Liver (tissue), 9 donors: ENCODE data around the gene METTL8. TPM values are rescaled to one million over a fixed set of nuclear protein-coding genes. Genes with fewer than 3 reads are reported as not detected.

Experiments
- DNase-seq: peaks from one replicate; pipeline ENCODE4 v3.0.0-alpha.2; 2017; ENCODE audit warnings: low spot score
- H3K27ac ChIP-seq, 2 donors: one replicate each; pipeline ENCODE4 v1.7.0; 2013; ENCODE audit warnings: inconsistent platforms in 2 of 2, low read length in 2 of 2, control low read depth in 1 of 2, low read depth in 1 of 2, mild to moderate bottlenecking in 1 of 2
- H3K27me3 ChIP-seq, 4 donors: one replicate each; pipeline versions ENCODE4 v1.6.1 to v1.7.0; 2013; ENCODE audit warnings: low read length in 3 of 4, inconsistent platforms in 1 of 4, mild to moderate bottlenecking in 1 of 4, moderate library complexity in 1 of 4; ENCODE audit not compliant: control insufficient read depth in 4 of 4, insufficient read depth in 4 of 4
- H3K36me3 ChIP-seq, 4 donors: one replicate each; pipeline versions ENCODE4 v1.6.1 to v1.7.0; 2013; ENCODE audit warnings: low read length in 3 of 4, mild to moderate bottlenecking in 3 of 4, low read depth in 1 of 4, moderate library complexity in 1 of 4; ENCODE audit not compliant: control insufficient read depth in 4 of 4, insufficient read depth in 3 of 4
- H3K4me1 ChIP-seq, 4 donors: one replicate each; pipeline versions ENCODE4 v1.6.1 to v1.7.0; 2013; ENCODE audit warnings: low read length in 3 of 4, mild to moderate bottlenecking in 3 of 4, moderate library complexity in 1 of 4; ENCODE audit not compliant: control insufficient read depth in 4 of 4, insufficient read depth in 4 of 4
- H3K4me3 ChIP-seq, 3 donors: one replicate each; pipeline versions ENCODE4 v1.6.1 to v1.7.0; 2013; ENCODE audit warnings: low read length in 3 of 3, control low read depth in 1 of 3, low read depth in 1 of 3, mild to moderate bottlenecking in 1 of 3
- H3K9ac ChIP-seq, 2 donors: one replicate each; pipeline ENCODE4 v1.7.0; 2013; ENCODE audit warnings: low read length in 2 of 2, mild to moderate bottlenecking in 2 of 2, moderate library complexity in 2 of 2, control low read depth in 1 of 2, low read depth in 1 of 2
- H3K9me3 ChIP-seq, 4 donors: one replicate each; pipeline versions ENCODE4 v1.6.1 to v1.7.0; 2013; ENCODE audit warnings: low read length in 3 of 4; ENCODE audit not compliant: control insufficient read depth in 4 of 4
- ATF3 ChIP-seq: IDR thresholded peaks from 2 replicates; pipeline ENCODE4 v1.6.1; 2016; ENCODE audit warnings: antibody characterized with exemption
- CTCF ChIP-seq: fragments of 150-350 bp; IDR thresholded peaks from 2 replicates; pipeline ENCODE4 v1.5.1; 2017; ENCODE audit warnings: improper control_type of control experiment, low read depth, low read length; ENCODE audit not compliant: missing input control
- EGR1 ChIP-seq, 2 donors: IDR thresholded peaks; 2 replicates each; pipeline ENCODE4 v1.6.1; 2016 to 2018; ENCODE audit warnings: antibody characterized with exemption in 2 of 2, low read depth in 2 of 2
- FOXA1 ChIP-seq: IDR thresholded peaks from 2 replicates; pipeline ENCODE4 v1.6.1; 2016; ENCODE audit warnings: antibody characterized with exemption
- FOXA2 ChIP-seq: IDR thresholded peaks from 2 replicates; pipeline ENCODE4 v1.6.1; 2016; ENCODE audit warnings: antibody characterized with exemption
- GABPA ChIP-seq, 2 donors: IDR thresholded peaks in 1 of 2; conservative IDR thresholded peaks in 1 of 2; 2 replicates each; pipeline ENCODE4 v1.6.1; 2016; ENCODE audit warnings: antibody characterized with exemption in 2 of 2, mild to moderate bottlenecking in 1 of 2, moderate library complexity in 1 of 2
- HNF4A ChIP-seq, 2 donors: conservative IDR thresholded peaks; 2 replicates each; pipeline ENCODE4 v1.6.1; 2016; ENCODE audit warnings: antibody characterized with exemption in 2 of 2, mild to moderate bottlenecking in 2 of 2
- JUND ChIP-seq, 2 donors: IDR thresholded peaks; 2 replicates each; pipeline ENCODE4 v1.6.1; 2016; ENCODE audit warnings: antibody characterized with exemption in 2 of 2
- RAD21 ChIP-seq, 2 donors: IDR thresholded peaks; 2 replicates each; pipeline ENCODE4 v1.6.1; 2016; ENCODE audit warnings: antibody characterized with exemption in 2 of 2, mild to moderate bottlenecking in 2 of 2
- RXRA ChIP-seq, 2 donors: IDR thresholded peaks; 2 replicates each; pipeline ENCODE4 v1.6.1; 2017 to 2018; ENCODE audit warnings: antibody characterized with exemption in 2 of 2, mild to moderate bottlenecking in 1 of 2
- SP1 ChIP-seq: IDR thresholded peaks from 2 replicates; pipeline ENCODE4 v1.6.1; 2018; ENCODE audit warnings: antibody characterized with exemption, mild to moderate bottlenecking
- TAF1 ChIP-seq: conservative IDR thresholded peaks from 2 replicates; pipeline ENCODE4 v1.6.1; 2016; ENCODE audit warnings: antibody characterized with exemption, mild to moderate bottlenecking
- YY1 ChIP-seq: IDR thresholded peaks from 2 replicates; pipeline ENCODE4 v1.6.1; 2016; ENCODE audit warnings: antibody characterized with exemption, mild to moderate bottlenecking
- WGBS: extraction: QIAGEN DNeasy Blood & Tissue Kit; methylation state at CpG from one replicate; pipeline ENCODE4 v1.1.7; 2013; 5-methylcytosine and 5-hydroxymethylcytosine counted together
- polyA plus RNA-seq, 2 donors: library from polyadenylated mRNA; stranded (reverse) in 1 of 2; unstranded in 1 of 2; fragments of 200-250 nt in 1 of 2; fragments of >200 nt in 1 of 2; fragmentation: Nextera tagmentation in 1 of 2; extraction: Ambion mirVana in 1 of 2; gene quantifications; one replicate each; pipeline versions ENCODE4 v1.2.1 to v1.2.3, GENCODE V29; 2013 to 2015
- total RNA-seq, 2 donors: library from RNA; depleted of rRNA; stranded (reverse); fragments of >200 nt; gene quantifications; one replicate each; pipeline ENCODE4 v1.2.3, GENCODE V29; 2014
- TF ChIP-seq, protein P1 (sequence below): IDR thresholded peaks from 2 replicates; pipeline ENCODE4 v1.6.1; 2016; ENCODE audit warnings: antibody characterized with exemption
- TF ChIP-seq, protein P2 (sequence below): IDR thresholded peaks from 2 replicates; pipeline ENCODE4 v1.6.1; 2016; ENCODE audit warnings: antibody characterized with exemption
- donor health status: healthy.
- donor health status: healthy.
- donor health status: healthy.
- donor health status: healthy.
- donor health status: healthy.

Gene METTL8
- total and polyA plus RNA-seq, 4 donors, result 3.6 to 8.1 (median 5.9) TPM

GRCh38 chr2:171346723-171347557 is 86.8 kb downstream of the METTL8 start:
- Histone ChIP-seq H3K9ac (no peak overlapping the region), H3K36me3 (no peaks in the 10 kb centered on the region), H3K4me1 (no peaks in the 10 kb centered on the region), H3K27me3 (no peaks in the 10 kb centered on the region), H3K9me3 (no peaks in the 10 kb centered on the region), H3K4me3 (no peak overlapping the region), H3K27ac (no peak overlapping the region)
- TF ChIP-seq GABPA (IDR thresholded peaks at IDR 0.05 in 1 of 2, conservative IDR thresholded peaks at IDR 0.05 in 1 of 2), result no peak
- no peak for TF ChIP-seq FOXA1
- no peak for TF ChIP-seq FOXA2
- TF ChIP-seq RXRA (IDR thresholded peaks at IDR 0.05), result no peak
- TF ChIP-seq ATF3, result no peak
- TF ChIP-seq JUND (IDR thresholded peaks at IDR 0.05), result no peak
- no peak for TF ChIP-seq RAD21 (IDR thresholded peaks at IDR 0.05)
- no peak for TF ChIP-seq SP1
- WGBS, result 80% methylated on average over 10 of the region's 10 CpGs
- DNase-seq, result no peak

- no peak for DNase-seq
- 97% methylated on average over 3 of the region's 3 CpGs for WGBS
- Histone ChIP-seq H3K36me3 (no peaks in the 10 kb centered on the region), H3K4me3 (no peak overlapping the region), H3K9ac (no peak overlapping the region), H3K9me3 (no peaks in the 10 kb centered on the region), H3K27me3 (no peaks in the 10 kb centered on the region), H3K4me1 (no peaks in the 10 kb centered on the region), H3K27ac (no peak overlapping the region)
- no peak for TF ChIP-seq RXRA (IDR thresholded peaks at IDR 0.05)
- no peak for TF ChIP-seq TAF1
Observed at GRCh38 chr2:171345971-171346722, 87.6 kb downstream of the METTL8 start.

DNA sequence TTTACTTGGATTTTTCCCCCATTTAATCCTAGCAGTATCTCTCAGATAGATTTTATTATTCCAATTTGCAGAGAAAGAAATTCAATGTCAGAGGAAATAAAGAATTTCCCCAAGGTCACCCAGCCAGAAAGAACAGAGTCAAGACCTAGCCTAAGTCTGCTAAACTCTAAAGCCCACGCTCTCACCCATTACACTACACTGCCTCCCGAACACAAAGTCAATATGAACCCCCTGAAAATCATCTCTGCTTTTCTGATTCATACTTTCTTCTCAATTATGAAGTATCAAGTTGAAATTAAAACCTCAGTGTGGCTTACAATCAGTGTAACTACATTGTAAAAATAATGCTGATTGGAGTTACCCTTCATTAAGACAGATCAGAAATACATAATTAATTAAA is 89.6 kb downstream of the METTL8 start:
- TF ChIP-seq HNF4A (conservative IDR thresholded peaks at IDR 0.05) (no peak), TAF1 (no peak), FOXA2 (no peak), YY1 (no peak), JUND (IDR thresholded peaks at IDR 0.05) (no peak), SP1 (no peak), EGR1 (IDR thresholded peaks at IDR 0.05; ENCODE audit: low read depth in 2 of 2) (no peak), CTCF (no peak), ATF3 (no peak)
- TF ChIP-seq, protein P1, sequence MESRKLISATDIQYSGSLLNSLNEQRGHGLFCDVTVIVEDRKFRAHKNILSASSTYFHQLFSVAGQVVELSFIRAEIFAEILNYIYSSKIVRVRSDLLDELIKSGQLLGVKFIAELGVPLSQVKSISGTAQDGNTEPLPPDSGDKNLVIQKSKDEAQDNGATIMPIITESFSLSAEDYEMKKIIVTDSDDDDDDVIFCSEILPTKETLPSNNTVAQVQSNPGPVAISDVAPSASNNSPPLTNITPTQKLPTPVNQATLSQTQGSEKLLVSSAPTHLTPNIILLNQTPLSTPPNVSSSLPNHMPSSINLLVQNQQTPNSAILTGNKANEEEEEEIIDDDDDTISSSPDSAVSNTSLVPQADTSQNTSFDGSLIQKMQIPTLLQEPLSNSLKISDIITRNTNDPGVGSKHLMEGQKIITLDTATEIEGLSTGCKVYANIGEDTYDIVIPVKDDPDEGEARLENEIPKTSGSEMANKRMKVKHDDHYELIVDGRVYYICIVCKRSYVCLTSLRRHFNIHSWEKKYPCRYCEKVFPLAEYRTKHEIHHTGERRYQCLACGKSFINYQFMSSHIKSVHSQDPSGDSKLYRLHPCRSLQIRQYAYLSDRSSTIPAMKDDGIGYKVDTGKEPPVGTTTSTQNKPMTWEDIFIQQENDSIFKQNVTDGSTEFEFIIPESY, result no peak
- TF ChIP-seq, protein P2, sequence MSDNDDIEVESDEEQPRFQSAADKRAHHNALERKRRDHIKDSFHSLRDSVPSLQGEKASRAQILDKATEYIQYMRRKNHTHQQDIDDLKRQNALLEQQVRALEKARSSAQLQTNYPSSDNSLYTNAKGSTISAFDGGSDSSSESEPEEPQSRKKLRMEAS, result no peak
- WGBS, result 98% methylated on average over 2 of the region's 2 CpGs
- no peak for DNase-seq
- H3K4me3 ChIP-seq, result no peak overlapping the region
- H3K27me3 ChIP-seq, result no peaks in the 10 kb centered on the region
- no peaks in the 10 kb centered on the region for H3K36me3 ChIP-seq
- H3K9me3 ChIP-seq, result no peaks in the 10 kb centered on the region
- no peak overlapping the region for H3K27ac ChIP-seq
- no peaks in the 10 kb centered on the region for H3K4me1 ChIP-seq
- H3K9ac ChIP-seq, result no peak overlapping the region
